Left colon (tissue), 2 donors: ENCODE data around the gene ADIPOR2. TPM values are rescaled to one million over a fixed set of nuclear protein-coding genes. Genes with fewer than 3 reads are reported as not detected.

ENCODE experiments used
- ATAC-seq: fragments of 200-7000 bp; cut with Tn5 transposase; one replicate; pipeline ENCODE4 v1.9.1; 2020; ENCODE audit warnings: mild to moderate bottlenecking, moderate library complexity
- DNase-seq, 2 donors: peaks; one replicate each; pipeline ENCODE4 v3.0.0-alpha.2; 2020
- intact Hi-C, 2 donors: fragments of 100-400 bp; cut with DNase I in 1 of 2; cut with micrococcal nuclease in 1 of 2; formaldehyde crosslinking; loops; one replicate each; pipeline versions ENCODE4 v1.11.2 to v1.14.0; 2022; cut with DNase I, micrococcal nuclease
- total RNA-seq, 2 donors: library from RNA; stranded (reverse); fragmentation: NEBNext Ultra II Directional; extraction: Animal tissue kit (Norgen Biotek cat#: 25700); gene quantifications; one replicate each; pipeline ENCODE4 v1.2.1, GENCODE V29; 2021
- donor health status: DM: no; HTN: no; CAD: no.
- donor health status: DM: yes; HTN: yes; CAD: no.

ADIPOR2 gene
- total RNA-seq, 2 donors from 2014 or later, result 100 to 111 TPM

DNA sequence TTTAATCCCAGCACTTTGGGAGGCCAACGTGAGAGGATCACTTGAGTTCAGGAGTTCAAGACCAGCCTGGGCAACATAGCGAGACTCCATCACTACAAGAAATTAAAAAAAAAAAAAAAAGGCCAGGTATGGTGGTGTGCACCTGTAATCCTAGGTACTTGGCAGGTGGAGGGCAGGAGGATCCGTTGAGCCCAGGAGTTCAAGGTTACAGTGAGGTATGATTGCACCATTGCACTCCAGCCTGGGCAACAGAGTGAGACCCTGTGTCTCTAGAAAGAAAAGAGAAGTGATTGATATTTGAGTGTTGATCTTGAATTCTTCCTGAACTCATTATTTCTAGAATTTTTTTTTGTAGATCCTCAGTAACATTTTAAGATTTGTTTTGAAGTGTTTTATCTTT lies 59.4 kb downstream of the ADIPOR2 start:
- no peak for ATAC-seq
- intact Hi-C loops, result no loop called here

DNA sequence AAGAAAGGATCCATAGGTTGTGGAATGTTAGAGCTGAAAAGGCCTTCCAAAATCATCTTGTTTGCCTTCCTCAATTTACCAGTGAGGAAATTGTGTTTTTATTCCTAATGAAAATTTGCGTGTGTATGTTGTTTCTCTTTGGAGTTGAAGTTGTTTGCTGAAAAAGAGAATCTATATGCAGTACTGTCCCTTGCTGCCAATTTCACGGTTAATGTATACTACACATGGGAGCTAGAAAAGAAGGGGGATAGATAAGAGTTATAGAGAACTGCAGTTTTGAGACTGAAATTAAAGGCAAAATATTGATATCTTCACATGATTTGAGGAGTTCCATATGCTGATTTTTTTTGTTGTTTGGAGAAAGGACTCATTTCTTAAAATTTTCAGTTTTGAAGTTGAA lies 67.5 kb downstream of the ADIPOR2 start:
- intact Hi-C loops, result no loop called here
- ATAC-seq (no peak), DNase-seq (no peak)

More for the DNA sequence above, 59.4 kb downstream of the ADIPOR2 start:
- no peak for DNase-seq

DNA sequence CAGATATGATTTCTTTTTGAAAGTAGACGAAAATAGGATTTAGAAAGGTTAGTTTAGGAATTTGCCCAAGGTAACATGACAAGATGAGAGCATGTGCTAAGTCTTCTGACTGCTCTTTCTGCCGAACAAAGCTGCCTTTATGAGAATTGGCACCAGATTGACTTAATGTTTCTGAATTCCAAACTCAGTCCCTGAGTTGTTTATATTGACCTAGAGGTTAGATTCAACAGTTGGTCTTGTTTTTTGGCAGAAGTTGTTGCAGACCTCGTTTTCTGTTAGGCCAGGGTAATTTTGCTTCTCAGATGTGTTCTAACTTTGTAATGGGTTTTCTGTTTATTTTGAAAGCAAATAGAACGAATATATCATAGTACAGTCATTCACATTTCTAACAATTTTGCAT lies 68.0 kb downstream of the ADIPOR2 start:
- DNase-seq, result no peak
- intact Hi-C loops, result no loop called here
- no peak for ATAC-seq

DNA sequence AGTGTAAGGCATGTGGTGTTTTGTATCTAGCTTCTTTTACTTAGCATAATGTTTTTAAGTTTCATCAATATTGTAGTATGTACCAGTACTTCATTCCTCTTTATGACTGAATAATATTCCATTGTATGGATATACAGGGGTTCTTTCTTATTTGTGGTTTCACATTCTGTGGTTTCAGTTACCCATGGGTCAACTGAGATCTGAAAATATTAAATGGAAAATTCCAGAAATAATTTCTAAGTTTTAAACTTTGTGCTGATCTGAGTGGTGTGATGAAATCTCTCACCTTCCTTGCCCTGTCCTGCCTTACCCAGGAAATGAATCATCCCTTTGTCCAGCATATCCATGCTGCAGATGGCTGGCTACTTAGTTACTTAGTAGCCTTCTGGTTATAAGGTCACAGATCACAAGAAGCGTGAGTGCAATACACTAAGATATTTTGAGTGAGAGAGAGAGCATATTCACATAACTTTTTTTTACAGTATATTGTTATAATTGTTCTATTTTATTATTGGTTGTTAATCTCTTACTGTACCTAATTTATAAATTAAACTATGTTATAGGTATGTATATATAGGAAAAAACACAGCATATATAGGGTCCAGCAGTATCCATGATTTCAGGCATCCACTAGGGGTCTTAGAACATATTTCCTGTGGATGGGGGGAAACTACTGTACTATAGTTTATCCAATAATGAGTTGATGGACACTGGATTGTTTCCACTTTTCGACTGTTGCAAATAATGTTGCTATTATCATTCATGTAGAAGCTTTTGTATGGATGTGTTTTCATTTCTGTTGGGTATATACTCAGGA lies 69.9 kb downstream of the ADIPOR2 start:
- ATAC-seq (no peak), DNase-seq (no peak)
- intact Hi-C loops, result no loop called here

DNA sequence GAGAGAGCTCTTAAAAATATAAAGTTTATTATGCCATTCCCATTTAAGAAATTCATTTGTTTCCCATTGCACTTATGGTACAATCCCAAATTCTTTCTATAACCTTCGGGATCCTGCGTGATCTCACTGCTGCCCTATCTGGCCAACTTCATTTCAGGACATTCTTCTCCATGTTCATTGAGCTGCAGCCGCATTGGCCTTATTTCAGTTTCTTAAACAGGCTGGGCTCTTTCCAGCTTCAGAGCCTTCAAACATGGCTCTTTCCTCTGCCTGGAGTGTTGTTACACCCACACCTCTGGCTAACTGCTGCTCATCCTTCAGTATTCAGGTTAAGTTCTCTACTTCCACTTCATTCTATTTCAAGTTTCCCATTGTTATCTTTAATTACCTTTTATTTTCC lies 71.0 kb downstream of the ADIPOR2 start:
- intact Hi-C loops, result no loop called here

DNA sequence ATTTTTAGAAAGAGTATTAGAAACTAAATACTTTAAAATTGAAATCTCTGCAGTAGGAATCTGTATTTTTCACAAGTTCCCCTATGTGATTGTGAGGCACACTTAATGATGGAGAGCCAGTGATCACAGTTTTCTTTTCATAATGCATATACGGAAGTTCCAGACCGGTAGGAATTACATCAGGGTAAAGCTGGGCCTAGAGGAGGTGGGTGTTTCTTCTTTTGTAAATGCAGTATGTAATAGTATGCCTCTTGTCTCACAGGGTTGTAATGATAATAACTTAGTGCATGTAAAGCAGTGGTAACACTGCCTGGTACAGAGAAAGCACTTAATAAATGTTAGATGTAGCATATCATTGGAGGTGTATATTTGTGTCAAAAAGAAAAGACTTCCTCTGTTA lies 72.3 kb downstream of the ADIPOR2 start:
- DNase-seq, result no peak
- intact Hi-C loops, result no loop called here
- ATAC-seq, result no peak

More for the DNA sequence above, 71.0 kb downstream of the ADIPOR2 start:
- DNase-seq, result no peak
- ATAC-seq, result no peak

DNA sequence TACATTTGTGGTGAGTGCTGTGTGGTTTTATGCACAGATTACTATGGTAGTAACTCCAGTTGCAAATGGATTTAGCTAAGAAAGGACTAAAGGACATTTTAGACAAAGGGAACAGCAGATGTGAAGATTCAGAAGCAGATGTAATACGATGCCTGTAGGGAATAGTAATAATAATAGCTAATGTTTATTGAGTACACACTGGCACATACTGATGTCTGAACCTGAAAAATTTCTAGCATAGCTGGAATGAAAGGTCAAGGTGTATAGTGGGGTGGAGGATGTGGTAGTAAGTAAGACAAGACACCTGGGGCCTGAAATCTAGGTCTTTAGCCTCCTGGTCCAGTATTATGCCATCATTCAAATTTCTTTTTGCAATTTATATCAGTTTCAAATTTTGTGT lies 75.2 kb downstream of the ADIPOR2 start:
- no peak for ATAC-seq
- intact Hi-C loops, result no loop called here
- no peak for DNase-seq

DNA sequence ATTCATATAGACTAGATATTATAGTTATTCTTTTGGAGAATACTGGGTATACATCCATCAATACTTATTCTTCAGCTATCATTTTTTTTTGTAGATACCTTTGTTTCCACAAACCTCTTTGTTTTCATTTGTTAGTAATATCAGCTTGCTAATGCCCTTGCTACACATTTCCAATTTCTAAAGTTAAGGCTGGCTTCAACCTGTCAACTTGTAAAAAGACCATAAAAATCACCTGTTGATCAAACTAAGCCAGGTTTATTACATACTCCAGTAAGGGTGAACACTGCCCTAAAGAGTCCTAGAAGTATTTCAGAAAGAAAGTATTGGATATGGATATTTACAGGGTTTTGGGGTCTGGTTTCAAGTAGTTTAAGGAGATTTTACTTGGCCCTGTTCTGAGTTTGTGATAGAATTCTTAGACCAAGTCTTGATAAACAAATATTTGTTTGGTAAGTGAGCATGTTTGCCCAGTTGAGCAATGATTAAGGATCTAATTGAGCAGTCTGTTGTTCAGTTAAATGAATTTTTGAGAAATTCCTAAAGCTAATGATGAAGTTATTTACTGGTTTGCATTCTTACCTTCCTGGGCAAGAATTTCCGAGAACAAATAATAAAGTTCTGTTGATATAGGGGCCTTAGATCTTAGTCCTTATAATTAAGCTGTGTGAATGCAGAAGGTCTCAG lies 76.7 kb downstream of the ADIPOR2 start:
- ATAC-seq (peak; percentile 41), DNase-seq (no peak)
- intact Hi-C loops, result no loop called here

DNA sequence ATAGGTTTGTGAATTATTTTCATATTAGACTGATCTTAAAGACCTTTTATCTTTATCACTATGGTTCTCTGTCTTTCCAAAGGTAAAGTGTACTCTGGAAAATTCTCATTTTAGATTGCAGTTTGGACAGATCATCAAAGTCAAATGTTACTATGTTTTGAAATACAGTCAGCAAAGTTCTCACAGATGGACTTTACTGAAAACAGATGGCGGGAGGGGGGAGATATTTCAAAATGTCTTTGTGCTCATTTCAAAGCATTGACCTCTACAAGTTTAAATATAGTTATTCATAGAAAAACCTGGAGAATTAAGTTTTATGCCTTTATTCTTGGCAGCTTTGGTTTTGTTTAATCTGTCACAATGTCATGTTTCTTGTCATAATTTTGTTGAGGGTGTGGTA lies 77.7 kb downstream of the ADIPOR2 start:
- ATAC-seq (no peak), DNase-seq (no peak)
- intact Hi-C loops, result no loop called here

DNA sequence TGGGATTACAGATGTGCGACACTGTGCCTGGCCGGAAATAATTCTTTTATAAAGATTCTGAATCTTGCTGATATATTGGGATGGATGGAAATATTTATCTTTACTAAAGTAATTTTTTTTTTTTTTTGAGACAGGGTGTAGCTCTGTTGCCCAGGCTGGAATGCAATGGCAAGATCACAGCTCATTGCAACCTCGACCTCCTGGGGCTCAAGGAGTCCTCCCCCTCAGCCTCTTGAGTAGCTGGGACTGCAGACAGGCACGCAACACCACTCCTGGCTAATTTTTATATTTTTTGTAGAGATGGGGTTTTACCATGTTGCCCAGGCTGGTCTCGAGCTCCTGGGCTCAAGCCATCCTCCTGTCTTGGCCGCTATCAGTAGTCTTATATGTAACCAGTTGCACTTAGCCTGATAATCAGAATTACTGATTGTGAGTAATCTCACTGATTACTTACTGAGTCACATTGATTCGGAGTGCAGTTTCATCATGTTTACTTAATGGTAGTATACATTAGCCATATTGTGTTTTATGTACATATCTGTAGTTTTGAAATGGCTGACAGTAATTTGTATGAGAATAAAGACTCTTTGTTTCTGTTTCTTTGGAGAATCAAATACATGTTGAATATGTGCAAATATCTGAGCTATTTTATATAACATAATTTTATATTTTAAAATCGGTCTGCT lies 79.1 kb downstream of the ADIPOR2 start:
- ATAC-seq (peak; percentile 49), DNase-seq (no peak)

DNA sequence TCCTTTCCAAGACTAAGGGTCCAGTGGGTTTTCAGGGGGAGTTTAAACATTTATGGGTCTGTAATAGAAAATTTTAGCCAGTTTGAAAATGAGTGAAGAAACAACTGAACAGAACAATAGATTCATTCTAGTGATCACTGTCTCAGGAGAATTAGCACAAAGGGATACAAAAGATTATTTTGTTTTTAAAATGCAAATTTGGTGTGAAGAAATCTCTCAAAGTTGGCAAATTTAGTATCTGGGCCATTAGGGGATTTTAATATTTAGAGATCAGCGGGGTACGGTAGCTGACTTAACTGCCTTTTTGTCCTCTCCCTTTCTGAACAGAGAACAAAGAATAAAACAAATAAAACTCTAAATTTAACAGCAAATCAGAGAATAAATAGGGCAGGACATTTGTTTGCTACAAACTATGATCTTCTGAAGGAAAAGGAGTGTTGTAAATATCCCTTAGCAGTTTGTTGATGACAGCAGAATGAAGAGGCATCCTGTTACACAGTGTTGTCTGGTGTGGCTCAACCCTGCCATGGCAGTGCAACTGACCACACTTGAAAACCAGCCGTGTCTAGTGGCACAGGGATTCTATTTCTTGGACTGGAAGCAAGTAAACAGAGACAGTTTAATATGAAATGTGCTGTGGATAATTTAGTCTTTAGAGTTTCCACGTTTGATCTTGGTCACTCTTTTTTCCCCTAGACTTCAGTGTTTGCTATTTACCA lies 83.2 kb downstream of the ADIPOR2 start:
- DNase-seq, result no peak
- no peak for ATAC-seq
- intact Hi-C loops, result no loop called here

More for the DNA sequence above, 79.1 kb downstream of the ADIPOR2 start:
- intact Hi-C loops, result no loop called here

DNA sequence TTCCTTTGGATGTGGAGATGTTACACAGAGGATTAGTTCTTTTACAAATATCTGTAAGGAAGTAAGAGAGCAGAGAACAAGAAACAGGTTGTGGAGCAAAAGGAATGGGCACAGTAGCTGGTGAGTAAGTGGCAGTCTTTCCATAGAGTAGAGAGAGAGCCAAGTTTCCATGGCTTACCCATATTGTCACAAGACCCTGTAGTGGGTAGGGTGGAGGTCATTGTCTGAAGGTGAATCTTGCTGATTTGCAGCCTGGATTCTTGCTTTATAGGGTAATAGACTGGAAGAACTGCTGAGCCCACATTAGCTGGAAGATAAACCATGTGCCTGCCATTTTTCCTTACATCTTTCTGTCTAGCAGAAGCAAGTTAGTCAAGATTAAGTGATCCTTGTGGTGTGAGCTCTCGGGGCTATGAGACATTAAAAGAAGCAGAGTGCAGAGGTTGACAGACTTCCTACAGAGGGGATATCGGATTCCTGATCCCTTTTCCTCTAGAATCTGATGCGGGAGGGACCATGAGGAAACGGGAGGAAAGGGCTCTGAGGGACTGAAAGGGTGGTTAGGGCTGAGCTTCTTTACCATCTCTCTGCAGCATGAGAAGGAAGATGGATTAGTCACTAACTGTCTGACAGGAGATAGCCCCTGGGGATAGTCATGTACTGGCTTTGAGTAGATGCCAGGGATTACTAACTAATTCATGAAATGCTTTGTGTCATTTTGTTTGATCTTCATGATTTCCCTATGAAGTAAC lies 85.5 kb downstream of the ADIPOR2 start:
- intact Hi-C loops, result no loop called here
- DNase-seq (no peak), ATAC-seq (no peak)

DNA sequence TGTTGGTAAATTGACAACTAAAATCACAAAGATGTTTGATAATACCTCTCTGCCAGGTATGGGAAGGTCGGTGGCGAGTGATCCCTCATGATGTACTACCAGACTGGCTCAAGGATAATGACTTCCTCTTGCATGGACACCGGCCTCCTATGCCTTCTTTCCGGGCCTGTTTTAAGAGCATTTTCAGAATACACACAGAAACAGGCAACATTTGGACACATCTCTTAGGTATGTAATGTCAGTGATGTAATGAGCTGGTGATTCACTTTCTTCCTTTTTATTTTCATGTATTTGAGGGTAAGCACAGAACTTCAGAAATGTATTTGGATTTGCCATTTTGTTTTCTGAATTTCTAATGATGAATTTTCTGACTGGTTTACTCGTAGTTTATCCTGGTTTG lies 86.9 kb downstream of the ADIPOR2 start:
- DNase-seq (no peak), ATAC-seq (no peak)
- intact Hi-C loops, result no loop called here

DNA sequence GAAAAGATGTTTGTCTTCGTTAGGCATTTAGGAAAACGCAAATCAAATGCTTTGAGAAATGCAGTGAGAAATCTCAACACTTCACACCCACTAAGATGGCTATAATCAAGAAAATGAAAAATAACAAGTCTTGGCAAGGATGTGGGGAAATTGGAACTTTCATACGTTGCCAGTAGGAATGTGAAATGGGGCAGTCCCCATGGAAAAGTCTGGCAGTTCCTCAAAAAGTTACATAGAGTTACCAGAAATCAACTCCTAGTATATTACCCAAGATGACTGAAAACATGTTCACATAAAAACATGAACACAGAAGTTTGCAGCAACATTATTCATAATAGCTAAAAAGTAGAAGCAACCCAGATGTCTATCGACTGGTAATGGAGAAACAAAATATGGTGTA lies 88.0 kb downstream of the ADIPOR2 start:
- intact Hi-C loops, result no loop called here
- ATAC-seq (no peak), DNase-seq (no peak)

DNA sequence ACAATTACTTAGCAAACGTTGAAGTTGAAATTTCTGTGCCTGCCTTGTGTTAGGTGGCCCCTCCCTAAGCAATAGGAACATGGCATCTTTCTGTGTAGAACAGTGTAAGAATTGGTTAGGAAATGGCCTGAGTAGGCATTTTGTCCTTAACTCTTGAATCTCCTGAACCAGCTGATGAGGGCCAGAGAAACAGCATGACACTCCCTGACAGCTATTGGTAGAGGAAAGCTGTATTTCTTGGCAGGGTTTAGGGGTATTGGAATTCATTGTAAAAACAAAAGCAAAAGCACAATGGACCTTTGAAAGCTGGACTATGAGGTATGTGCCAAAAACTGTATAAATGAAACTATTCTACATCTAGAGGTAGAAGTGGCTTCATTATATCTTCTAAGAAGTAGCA lies 88.9 kb downstream of the ADIPOR2 start:
- ATAC-seq, result no peak

DNA sequence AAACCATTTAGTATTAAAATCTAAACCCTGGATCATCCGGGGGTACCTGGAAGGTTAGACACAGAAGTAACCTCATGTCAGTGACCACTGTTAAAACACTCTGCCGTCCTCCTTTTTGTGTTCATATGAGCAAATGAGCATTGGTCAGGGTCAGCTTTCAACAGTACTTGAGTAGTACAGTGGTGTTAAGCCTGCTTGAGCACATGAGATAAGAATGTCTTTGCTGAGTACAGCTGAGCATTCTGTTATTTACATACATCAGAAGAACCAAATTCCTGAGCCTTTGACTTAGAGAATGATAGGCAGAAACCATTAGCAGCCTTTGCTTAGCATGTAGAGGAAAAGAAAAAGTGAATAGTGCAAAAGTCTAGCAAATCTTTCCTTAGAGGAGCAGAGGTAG lies 90.9 kb downstream of the ADIPOR2 start:
- ATAC-seq (no peak), DNase-seq (no peak)
- intact Hi-C loops, result no loop called here

More for the DNA sequence above, 88.9 kb downstream of the ADIPOR2 start:
- DNase-seq, result no peak
- intact Hi-C loops, result no loop called here

DNA sequence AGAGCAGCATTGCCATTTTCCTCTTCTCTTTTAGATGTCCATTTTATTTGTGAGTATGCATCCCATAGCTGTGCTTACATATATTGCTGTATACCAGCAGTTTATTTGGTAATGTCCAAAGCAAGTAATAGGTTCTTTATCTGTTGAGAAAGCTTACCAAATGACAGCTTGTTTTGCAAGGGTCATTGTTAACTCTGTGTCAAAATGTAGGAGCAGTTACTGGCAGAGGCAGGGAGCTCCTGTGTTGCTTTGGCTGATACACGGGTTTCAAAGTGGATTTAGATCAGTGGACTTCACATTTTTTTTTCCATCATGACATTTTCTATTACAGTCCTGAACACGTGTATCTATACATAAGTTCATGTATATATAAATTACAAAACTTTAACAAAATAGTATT lies 91.3 kb downstream of the ADIPOR2 start:
- intact Hi-C loops, result no loop called here
- DNase-seq (no peak), ATAC-seq (no peak)

DNA sequence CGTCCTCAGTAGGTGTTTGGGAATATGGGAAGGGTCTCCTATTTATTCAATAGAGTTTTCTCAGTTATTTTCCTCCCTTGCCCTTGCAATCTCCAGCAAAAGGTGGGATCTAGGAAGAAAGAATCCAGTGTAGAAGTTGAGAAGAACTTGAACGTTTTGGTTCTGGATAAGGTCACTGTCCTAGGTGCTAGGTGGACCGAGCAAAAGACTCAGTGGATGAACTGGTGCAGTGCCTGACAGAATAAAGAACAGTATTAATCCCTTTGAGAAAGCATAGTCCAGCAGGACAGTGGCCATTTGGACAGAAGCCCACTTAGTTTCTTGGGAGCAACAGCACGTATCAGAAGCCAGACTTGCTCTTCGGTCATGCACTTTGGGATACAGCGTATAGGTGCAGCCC lies 96.8 kb downstream of the ADIPOR2 start:
- intact Hi-C loops, result no loop called here
- ATAC-seq (no peak), DNase-seq (no peak)

DNA sequence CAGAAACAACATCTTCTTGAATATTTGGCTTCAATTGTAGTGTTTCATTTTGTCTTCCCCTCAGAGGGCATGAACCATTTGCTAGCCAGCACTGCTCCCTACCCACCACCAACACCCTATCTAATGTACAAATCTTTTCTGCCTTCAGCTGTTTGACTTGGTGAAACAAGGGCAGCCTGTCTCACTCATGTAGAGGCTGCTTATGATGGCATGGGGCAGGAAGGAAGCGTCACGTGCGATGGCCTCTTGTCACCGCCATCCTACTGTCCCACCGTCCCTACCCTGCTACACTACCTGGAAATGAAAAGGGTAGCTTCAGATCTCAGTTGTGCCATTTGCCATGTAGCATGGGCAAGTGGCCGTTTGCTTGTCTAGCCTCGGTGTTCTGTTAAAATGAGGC lies 99.6 kb downstream of the ADIPOR2 start:
- DNase-seq (no peak), ATAC-seq (no peak)
- intact Hi-C loops, result loop anchor here (2.0 to 10.0 kb wide), 2 partner anchors 136 to 138 kb away; no protein-coding TSS in a partner anchor
